ENCODE measurements around the gene DTL. TPM values are rescaled to one million over a fixed set of nuclear protein-coding genes. Genes with fewer than 3 reads are reported as not detected.

Gene DTL
- polyA plus RNA-seq, 2 of the 4 experiments (the other 2 are of a cell fraction) = 22.0 to 30.2 TPM

- POLR2A ChIA-PET = no interaction called here
- WGBS (ENCODE audit: missing lambda C conversion rate) = 100% methylated on average over 6 of the region's 6 CpGs
- H3K4me3 ChIP-seq = no peak overlapping the region
- no peak for TF ChIP-seq CEBPB (IDR thresholded peaks at IDR 0.05)
- no peak for TF ChIP-seq KDM1A (IDR thresholded peaks at IDR 0.05; ENCODE audit: low read depth)
- no peak for TF ChIP-seq REST (IDR thresholded peaks at IDR 0.05)
- H3K27ac ChIP-seq = no peak overlapping the region
- FAIRE-seq (no peak), ATAC-seq (no peak), DNase-seq (ENCODE audit: low read depth in 1 of 2, low spot score in 1 of 2) (no peak)
- H3K4me1 ChIP-seq = no peaks in the 10 kb centered on the region
- no peaks in the 10 kb centered on the region for H3K9me3 ChIP-seq
- CTCF ChIA-PET = no interaction called here
- H3K4me2 ChIP-seq = no peak overlapping the region
Measured at GRCh38 chr1:212129781-212130180, 94.2 kb downstream of the DTL start.

GRCh38 chr1:212132025-212132424, 96.5 kb downstream of the DTL start:
- H3K4me1 ChIP-seq = no peaks in the 10 kb centered on the region
- POLR2A ChIA-PET = no interaction called here
- H3K4me3 ChIP-seq = no peak overlapping the region
- FAIRE-seq = no peak
- ATAC-seq = no peak
- TF ChIP-seq ZNF302 (CRISPR knock-in tag; IDR thresholded peaks at IDR 0.05) (no peak), REST (IDR thresholded peaks at IDR 0.05) (no peak), CTCF (IDR thresholded peaks at IDR 0.05) (no peak), TFCP2L1 (CRISPR knock-in tag; IDR thresholded peaks at IDR 0.05) (no peak), HDAC2 (IDR thresholded peaks at IDR 0.05) (no peak), CHD2 (IDR thresholded peaks at IDR 0.05; ENCODE audit: low read length, partially characterized antibody) (no peak), JUN (IDR thresholded peaks at IDR 0.05) (no peak), SREBF2 (IDR thresholded peaks at IDR 0.05) (no peak)
- H3K4me2 ChIP-seq = no peak overlapping the region
- DNase-seq (ENCODE audit: low read depth in 1 of 2, low spot score in 1 of 2) = no peak
- H3K27ac ChIP-seq = no peak overlapping the region
- CTCF ChIA-PET = interaction anchor here (0.7 kb wide), 1 partner anchor 20 kb away, joined by 3 read pairs; no protein-coding TSS in a partner anchor
- no peaks in the 10 kb centered on the region; the same call in 1 of the 3 replicates for H3K9me3 ChIP-seq
- WGBS (ENCODE audit: missing lambda C conversion rate) = 86% methylated on average over 1 of the region's 1 CpG

GRCh38 chr1:212133319-212133718, 97.8 kb downstream of the DTL start:
- POLR2A ChIA-PET = no interaction called here
- Histone ChIP-seq H3K4me3 (no peak overlapping the region), H3K4me2 (no peak overlapping the region), H3K9me3 (no peaks in the 10 kb centered on the region; the same call in 1 of the 3 replicates), H3K4me1 (no peaks in the 10 kb centered on the region), H3K27ac (no peak overlapping the region)
- WGBS (ENCODE audit: missing lambda C conversion rate) = 94% methylated on average over 2 of the region's 2 CpGs
- CTCF ChIA-PET = interaction anchor here (0.7 to 1.5 kb wide), 3 partner anchors 9 to 72 kb away, joined by 3 to 4 read pairs (median 4); no protein-coding TSS in a partner anchor
- ATAC-seq (no peak), FAIRE-seq (no peak), DNase-seq (ENCODE audit: low read depth in 1 of 2, low spot score in 1 of 2) (no peak)
- no peak for TF ChIP-seq ZFP36 (IDR thresholded peaks at IDR 0.05; ENCODE audit: borderline replicate concordance, partially characterized antibody)
- TF ChIP-seq HOXB5 (CRISPR knock-in tag; IDR thresholded peaks at IDR 0.05) = no peak
- no peak for TF ChIP-seq CBX8 (IDR thresholded peaks at IDR 0.05)
- TF ChIP-seq EP300 (IDR thresholded peaks at IDR 0.05) = no peak
- TF ChIP-seq ATOH8 (CRISPR knock-in tag; IDR thresholded peaks at IDR 0.05; ENCODE audit: low read depth) = no peak
- TF ChIP-seq E2F6 (IDR thresholded peaks at IDR 0.05; ENCODE audit: borderline replicate concordance, low read depth) = no peak
- TF ChIP-seq RCOR1 (IDR thresholded peaks at IDR 0.05; ENCODE audit: low read depth, low read length) = no peak
- TF ChIP-seq HOXB13 (CRISPR knock-in tag; IDR thresholded peaks at IDR 0.05; ENCODE audit: low read depth) = no peak
